Keratinocyte (primary cell): ENCODE results near the gene CARMIL1. TPM values are rescaled to one million over a fixed set of nuclear protein-coding genes. Genes with fewer than 3 reads are reported as not detected.

Source experiments
- DNase-seq: peaks from one replicate; pipeline ENCODE4 v3.0.0-alpha.2; 2011; ENCODE audit warnings: low read depth, missing footprints, low spot score
- FAIRE-seq: peaks from 2 replicates; lab custom pipeline; 2011; peaks lifted over from hg19 to GRCh38; lab: Jason Lieb, UNC
- H2AFZ ChIP-seq: 2 replicates; pipeline ENCODE4 v1.6.0; 2012; ENCODE audit warnings: low read length, control low read depth, inconsistent platforms; ENCODE audit not compliant: control insufficient read depth
- H3K27ac ChIP-seq: 2 replicates; pipeline ENCODE4 v1.5.1; 2011; ENCODE audit warnings: low read length; ENCODE audit not compliant: control insufficient read depth, insufficient read depth
- H3K27me3 ChIP-seq: 3 replicates; pipeline ENCODE4 v1.6.0; 2011; ENCODE audit warnings: low read length; ENCODE audit not compliant: control insufficient read depth, insufficient read depth; ENCODE audit errors: extremely low read depth
- H3K36me3 ChIP-seq, 2 experiments: 2 replicates in 1 of 2; 3 replicates in 1 of 2; pipeline ENCODE4 v1.5.1; 2011; ENCODE audit warnings: low read length in 2 of 2, mild to moderate bottlenecking in 1 of 2; ENCODE audit not compliant: control insufficient read depth in 2 of 2, insufficient read depth in 2 of 2; ENCODE audit errors: extremely low read depth in 1 of 2
- H3K4me1 ChIP-seq: 3 replicates; pipeline ENCODE4 v1.5.1; 2011; ENCODE audit warnings: low read length; ENCODE audit not compliant: control insufficient read depth, insufficient read depth; ENCODE audit errors: extremely low read depth
- H3K4me2 ChIP-seq: 3 replicates; pipeline ENCODE4 v1.6.0; 2011; ENCODE audit warnings: low read depth, low read length; ENCODE audit not compliant: control insufficient read depth, insufficient read depth; ENCODE audit errors: extremely low read depth
- H3K4me3 ChIP-seq, 3 experiments: fragments of 200-600 bp in 1 of 3; sonication (generic) in 1 of 3; 2 replicates in 2 of 3; 3 replicates in 1 of 3; pipeline ENCODE4 v1.5.1; 2011 to 2016; ENCODE audit warnings: low read length in 3 of 3, mild to moderate bottlenecking in 3 of 3, control low read depth in 2 of 3, inconsistent platforms in 1 of 3, low read depth in 1 of 3, mixed read lengths in 1 of 3, mixed run types in 1 of 3, moderate library complexity in 1 of 3; ENCODE audit not compliant: control insufficient read depth in 2 of 3, insufficient read depth in 2 of 3; ENCODE audit errors: extremely low read depth in 1 of 3
- H3K79me2 ChIP-seq: 2 replicates; pipeline ENCODE4 v1.6.0; 2012; ENCODE audit warnings: low read length; ENCODE audit not compliant: control insufficient read depth, insufficient read depth
- H3K9ac ChIP-seq: 3 replicates; pipeline ENCODE4 v1.6.0; 2011; ENCODE audit warnings: low read length; ENCODE audit not compliant: control insufficient read depth, insufficient read depth; ENCODE audit errors: extremely low read depth
- H3K9me1 ChIP-seq: 3 replicates; pipeline ENCODE4 v1.6.0; 2011; ENCODE audit warnings: low read length; ENCODE audit not compliant: control insufficient read depth, insufficient read depth; ENCODE audit errors: extremely low read depth
- H3K9me3 ChIP-seq: 2 replicates; pipeline ENCODE4 v1.5.1; 2012; ENCODE audit warnings: low read depth, low read length; ENCODE audit not compliant: control insufficient read depth
- H4K20me1 ChIP-seq: 3 replicates; pipeline ENCODE4 v1.6.0; 2011; ENCODE audit warnings: low read length; ENCODE audit not compliant: control insufficient read depth, insufficient read depth; ENCODE audit errors: extremely low read depth
- EZH2 ChIP-seq: IDR thresholded peaks from one replicate; pipeline ENCODE4 v1.6.1; 2012; ENCODE audit warnings: inconsistent platforms, mild to moderate bottlenecking, low read length, moderate library complexity
- dilution Hi-C: fragments of 300-500 bp; cut with MboI; formaldehyde crosslinking; loops from one replicate; pipeline ENCODE4 v1.7.0; 2020; ENCODE audit warnings: low sequenced_read_pairs; ENCODE audit not compliant: extremely low pct_ligation_motif_present
- polyA plus RNA-seq, 5 experiments: library from polyadenylated mRNA; depleted of rRNA in 3 of 5; stranded (reverse) in 3 of 5; stranded (forward) in 1 of 5; unstranded in 1 of 5; fragments of >200 nt; gene quantifications; 1 replicate in 1 of 5; 2 replicates in 3 of 5; 3 replicates in 1 of 5; pipeline versions ENCODE4 v1.2.1 to v1.2.3, GENCODE V29; 2011 to 2012; ENCODE audit warnings: missing spikeins in 2 of 5, low read depth in 1 of 5, low replicate concordance in 1 of 5
- TF ChIP-seq, protein P1 (sequence below), 3 experiments: IDR thresholded peaks in 1 of 3; conservative IDR thresholded peaks in 1 of 3; optimal IDR thresholded peaks in 1 of 3; 2 replicates in 2 of 3; 3 replicates in 1 of 3; pipeline versions ENCODE3 to v1.5.1; 2011; ENCODE audit warnings: low read length in 3 of 3, mild to moderate bottlenecking in 3 of 3, moderate library complexity in 2 of 3, control low read depth in 1 of 3, inconsistent platforms in 1 of 3; ENCODE audit not compliant: insufficient read depth in 2 of 3; ENCODE audit errors: extremely low read depth in 1 of 3

The CARMIL1 gene
- polyA plus RNA-seq, 1 donor (not counting 4 experiments of a cell fraction or from before 2014, with no cell fraction given): 18.9 TPM

DNA sequence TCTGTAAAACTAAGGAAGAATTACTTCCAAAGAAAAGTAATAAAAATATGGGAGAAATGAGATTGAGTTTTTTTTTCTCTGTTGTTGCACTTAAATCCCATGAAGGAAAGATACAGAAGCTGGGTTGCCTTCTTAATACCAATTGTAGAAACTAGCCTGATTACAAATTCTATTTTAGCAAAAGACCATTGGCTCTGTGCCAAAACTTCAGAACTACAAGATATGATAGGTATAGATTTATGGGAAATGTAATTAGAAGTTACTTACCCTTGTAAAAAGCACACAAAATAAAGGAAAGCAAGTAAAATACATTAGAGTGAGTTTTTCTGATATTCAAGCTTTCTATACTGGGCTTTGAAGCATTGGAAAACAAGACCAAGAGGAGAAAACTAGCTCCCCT, 299.4 kb downstream of the CARMIL1 start:
- Histone ChIP-seq H3K9me3 (no peaks in the 10 kb centered on the region), H3K9ac (no peak overlapping the region), H3K27me3 (no peaks in the 10 kb centered on the region), H4K20me1 (no peaks in the 10 kb centered on the region), H3K4me1 (no peaks in the 10 kb centered on the region), H2AFZ (no peak overlapping the region), H3K79me2 (no peaks in the 10 kb centered on the region), H3K27ac (no peak overlapping the region), H3K36me3 (peaks cover 0 to 2% of the 10 kb centered on the region in 2 experiments), H3K4me2 (no peak overlapping the region), H3K9me1 (no peaks in the 10 kb centered on the region), H3K4me3 (no peak overlapping the region)
- TF ChIP-seq EZH2: no peak
- TF ChIP-seq, protein P1, sequence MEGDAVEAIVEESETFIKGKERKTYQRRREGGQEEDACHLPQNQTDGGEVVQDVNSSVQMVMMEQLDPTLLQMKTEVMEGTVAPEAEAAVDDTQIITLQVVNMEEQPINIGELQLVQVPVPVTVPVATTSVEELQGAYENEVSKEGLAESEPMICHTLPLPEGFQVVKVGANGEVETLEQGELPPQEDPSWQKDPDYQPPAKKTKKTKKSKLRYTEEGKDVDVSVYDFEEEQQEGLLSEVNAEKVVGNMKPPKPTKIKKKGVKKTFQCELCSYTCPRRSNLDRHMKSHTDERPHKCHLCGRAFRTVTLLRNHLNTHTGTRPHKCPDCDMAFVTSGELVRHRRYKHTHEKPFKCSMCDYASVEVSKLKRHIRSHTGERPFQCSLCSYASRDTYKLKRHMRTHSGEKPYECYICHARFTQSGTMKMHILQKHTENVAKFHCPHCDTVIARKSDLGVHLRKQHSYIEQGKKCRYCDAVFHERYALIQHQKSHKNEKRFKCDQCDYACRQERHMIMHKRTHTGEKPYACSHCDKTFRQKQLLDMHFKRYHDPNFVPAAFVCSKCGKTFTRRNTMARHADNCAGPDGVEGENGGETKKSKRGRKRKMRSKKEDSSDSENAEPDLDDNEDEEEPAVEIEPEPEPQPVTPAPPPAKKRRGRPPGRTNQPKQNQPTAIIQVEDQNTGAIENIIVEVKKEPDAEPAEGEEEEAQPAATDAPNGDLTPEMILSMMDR (optimal IDR thresholded peaks at IDR 0.05 in 1 of 3, IDR thresholded peaks at IDR 0.05 in 1 of 3, conservative IDR thresholded peaks at IDR 0.05 in 1 of 3; ENCODE audit: extremely low read depth in 1 of 3, insufficient read depth in 2 of 3, low read length in 3 of 3): no peak
- dilution Hi-C loops: no loop called here
- FAIRE-seq (no peak), DNase-seq (no peak)

DNA sequence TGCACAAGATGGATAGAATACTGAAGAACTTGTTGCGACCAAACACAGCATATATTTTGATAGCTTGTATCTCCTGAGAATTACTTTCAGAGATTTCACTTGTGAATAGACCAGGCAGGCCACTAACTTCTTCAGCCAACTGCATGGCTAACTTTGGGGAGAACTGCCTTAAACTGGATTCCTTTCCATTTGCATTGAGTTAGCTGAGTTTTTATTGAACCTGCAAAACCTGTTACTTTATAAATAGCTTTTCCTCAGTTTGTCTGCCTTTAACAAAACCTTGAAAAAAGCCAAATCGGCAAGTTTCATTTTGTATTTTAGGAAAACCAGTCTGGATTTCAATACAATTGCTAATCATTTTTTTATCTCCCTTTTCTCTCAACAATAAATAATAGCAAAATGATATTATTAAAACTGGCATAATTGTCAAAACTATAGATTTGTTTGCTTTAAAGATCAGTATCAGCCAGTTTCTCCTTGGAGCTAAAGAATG, 300.3 kb downstream of the CARMIL1 start:
- peaks cover 0 to 2% of the 10 kb centered on the region in 2 experiments for H3K36me3 ChIP-seq
- no peaks in the 10 kb centered on the region for H3K79me2 ChIP-seq
- H3K9me3 ChIP-seq: no peaks in the 10 kb centered on the region
- H3K4me1 ChIP-seq: no peaks in the 10 kb centered on the region
- no peak overlapping the region for H3K4me2 ChIP-seq
- H3K4me3 ChIP-seq: no peak overlapping the region
- TF ChIP-seq, protein P1 (optimal IDR thresholded peaks at IDR 0.05 in 1 of 3, IDR thresholded peaks at IDR 0.05 in 1 of 3, conservative IDR thresholded peaks at IDR 0.05 in 1 of 3; ENCODE audit: extremely low read depth in 1 of 3, insufficient read depth in 2 of 3, low read length in 3 of 3): no peak
- TF ChIP-seq EZH2: no peak
- no peak overlapping the region for H3K9ac ChIP-seq
- H3K27ac ChIP-seq: no peak overlapping the region
- FAIRE-seq: no peak
- H2AFZ ChIP-seq: no peak overlapping the region
- DNase-seq: no peak
- dilution Hi-C loops: no loop called here
- no peaks in the 10 kb centered on the region for H3K27me3 ChIP-seq
- no peaks in the 10 kb centered on the region for H4K20me1 ChIP-seq
- no peaks in the 10 kb centered on the region for H3K9me1 ChIP-seq
